Right lobe of liver (tissue), 6 donors: Measurements from ENCODE around the gene ARMH3. TPM values are rescaled to one million over a fixed set of nuclear protein-coding genes. Genes with fewer than 3 reads are reported as not detected.
A peak's percentile ranks its signal among the peaks of the same experiment; 100 is the strongest.
"Not testable (repeated sequence)": the region's sequence is repeated elsewhere in the genome, so short reads cannot be mapped to it uniquely, and the experiment has no call there.

ENCODE experiments used
- ATAC-seq, 4 donors: fragments of 200-7000 bp; cut with Tn5 transposase; one replicate each; pipeline ENCODE4 v1.9.1; 2020; ENCODE audit warnings: mild to moderate bottlenecking in 4 of 4, moderate library complexity in 4 of 4
- DNase-seq, 3 donors: peaks; one replicate each; pipeline ENCODE4 v3.0.0-alpha.2; 2020
- H3K27ac ChIP-seq, 3 donors: fragments of 200-600 bp; one replicate each; pipeline ENCODE4 v1.8.0; 2022
- H3K27me3 ChIP-seq, 2 donors: fragments of 200-600 bp; one replicate each; pipeline ENCODE4 v1.8.0; 2022
- H3K36me3 ChIP-seq, 4 donors: fragments of 200-600 bp; sonication (generic) in 1 of 4; one replicate each; pipeline versions ENCODE4 v1.5.1 to v1.8.0; 2017 to 2022; ENCODE audit warnings: control low read depth in 1 of 4
- H3K4me1 ChIP-seq, 4 donors: fragments of 200-600 bp; sonication (generic) in 1 of 4; one replicate each; pipeline versions ENCODE4 v1.5.1 to v1.8.0; 2017 to 2022; ENCODE audit warnings: control low read depth in 1 of 4
- H3K4me3 ChIP-seq, 3 donors: fragments of 200-600 bp; one replicate each; pipeline ENCODE4 v1.8.0; 2022
- H3K9me3 ChIP-seq, 4 donors: fragments of 200-600 bp; sonication (generic) in 1 of 4; one replicate each; pipeline versions ENCODE4 v1.5.1 to v1.8.0; 2017 to 2022; ENCODE audit warnings: control low read depth in 1 of 4
- CTCF ChIP-seq, 4 donors: fragments of 200-600 bp in 3 of 4; fragments of 450-650 bp in 1 of 4; IDR thresholded peaks; one replicate each; pipeline versions ENCODE4 v1.5.1 to v1.8.0; 2016 to 2022; ENCODE audit warnings: antibody characterized with exemption in 4 of 4, mild to moderate bottlenecking in 2 of 4
- POLR2A ChIP-seq: fragments of 450-650 bp; IDR thresholded peaks from one replicate; pipeline ENCODE4 v1.6.1; 2017; ENCODE audit warnings: antibody characterized with exemption, mild to moderate bottlenecking
- WGBS: methylation state at CpG from one replicate; pipeline ENCODE4 v1.1.6; 2018; ENCODE audit warnings: low coverage, low lambda C conversion rate; ENCODE audit not compliant: insufficient coverage; ENCODE audit errors: missing lambda C conversion rate; 5-methylcytosine and 5-hydroxymethylcytosine counted together
- intact Hi-C, 2 donors: fragments of 100-400 bp; cut with DNase I; formaldehyde crosslinking; loops; one replicate each; pipeline versions ENCODE4 v1.11.2 to v1.14.1; 2022
- total RNA-seq, 6 experiments: library from RNA; depleted of rRNA in 2 of 6; stranded (reverse); fragments of >200 nt in 2 of 6; fragmentation: NEBNext Ultra II Directional in 3 of 6; extraction: Animal tissue kit (Norgen Biotek cat#: 25700) in 3 of 6; gene quantifications; one replicate each; pipeline versions ENCODE4 v1.1.0 to v1.2.4, GENCODE V29; 2016 to 2023
- donor health status: DM: no; HTN: yes; CAD: no.
- donor health status: DM: no; HTN: no; CAD: no.
- donor health status: DM: no; HTN: no; CAD: no.
- donor health status: DM: no; HTN: yes; CAD: no.
- donor health status: DM: no; HTN: yes; CAD: no.

ARMH3 gene
- total RNA-seq, 6 experiments from 2014 or later = 8.5 to 13.4 (median 11.6) TPM

GRCh38 chr10:102059987-102060386, 4.0 kb upstream of the ARMH3 start:
- TF ChIP-seq POLR2A = no peak
- no peak for TF ChIP-seq CTCF (IDR thresholded peaks at IDR 0.05)
- Histone ChIP-seq H3K4me1 (peaks cover 0 to 3% (median 0%) of the 10 kb centered on the region in 4 donors), H3K36me3 (no peaks in the 10 kb centered on the region), H3K27ac (no peak overlapping the region), H3K9me3 (no peaks in the 10 kb centered on the region), H3K4me3 (no peak overlapping the region), H3K27me3 (no peaks in the 10 kb centered on the region)
- DNase-seq (no peak), ATAC-seq (no peak)
- intact Hi-C loops = no loop called here

- peaks cover 0 to 16% (median 0%) of the 10 kb centered on the region in 4 donors for H3K4me1 ChIP-seq
These were observed 909 bp downstream of the ARMH3 start for GRCh38 chr10:102054881-102055646.

GRCh38 chr10:102046095-102046494, 9.9 kb downstream of the ARMH3 start:
- Histone ChIP-seq H3K9me3 (no peaks in the 10 kb centered on the region), H3K4me1 (no peaks in the 10 kb centered on the region), H3K36me3 (no peaks in the 10 kb centered on the region), H3K27me3 (no peaks in the 10 kb centered on the region), H3K4me3 (no peak overlapping the region), H3K27ac (no peak overlapping the region)
- WGBS = 100% methylated on average over 2 of the region's 2 CpGs
- ATAC-seq = no peak
- intact Hi-C loops = no loop called here
- TF ChIP-seq CTCF (IDR thresholded peaks at IDR 0.05) (no peak), POLR2A (no peak)
- no peak for DNase-seq

More at GRCh38 chr10:102054881-102055646, 909 bp downstream of the ARMH3 start:
- WGBS = 57% methylated on average over 29 of the region's 34 CpGs
- H3K4me3 ChIP-seq = peak overlapping the region; percentile 76 to 94 (median 89)
- intact Hi-C loops, H3K27me3 ChIP-seq, DNase-seq, H3K9me3 ChIP-seq, H3K36me3 ChIP-seq: not testable (repeated sequence)
- peak overlapping the region; percentile 83 to 96 (median 93) for H3K27ac ChIP-seq
- ATAC-seq = peak in 1 of 4 donors; percentile 15

- H3K4me3 ChIP-seq = no peak overlapping the region
- H3K27me3 ChIP-seq = no peaks in the 10 kb centered on the region
- peak in 1 of 4 donors; percentile 40 for ATAC-seq
- TF ChIP-seq CTCF (IDR thresholded peaks at IDR 0.05) = no peak
- TF ChIP-seq POLR2A = no peak
- H3K4me1 ChIP-seq = no peaks in the 10 kb centered on the region
- no peaks in the 10 kb centered on the region for H3K9me3 ChIP-seq
- H3K27ac ChIP-seq = no peak overlapping the region
- WGBS = 58% methylated on average over 3 of the region's 3 CpGs
- intact Hi-C loops = no loop called here
- no peak for DNase-seq
- no peaks in the 10 kb centered on the region for H3K36me3 ChIP-seq
These were observed 10.7 kb downstream of the ARMH3 start for GRCh38 chr10:102045292-102045691.

- Histone ChIP-seq H3K36me3 (peaks cover 0 to 10% (median 3%) of the 10 kb centered on the region in 4 donors), H3K27me3 (no peaks in the 10 kb centered on the region), H3K4me1 (no peaks in the 10 kb centered on the region), H3K9me3 (no peaks in the 10 kb centered on the region), H3K4me3 (no peak overlapping the region), H3K27ac (no peak overlapping the region)
- intact Hi-C loops = no loop called here
- no peak for DNase-seq
- no peak for ATAC-seq
- 76% methylated on average over 7 of the region's 7 CpGs for WGBS
- TF ChIP-seq POLR2A (no peak), CTCF (IDR thresholded peaks at IDR 0.05) (no peak)
These were observed 15.5 kb downstream of the ARMH3 start for GRCh38 chr10:102040305-102041050.
